HG03159 (cell line): ENCODE data around the gene C2orf49.

Source experiments
- ATAC-seq: cut with Tn5 transposase; IDR thresholded peaks from one replicate; pipeline ENCODE4 v1.9.1; 2021; ENCODE audit warnings: mild to moderate bottlenecking, moderate library complexity; ENCODE audit not compliant: unreplicated experiment

The C2orf49 gene

GRCh38 chr2:105380432-105381100, 43.2 kb downstream of the C2orf49 start:
- no peak for ATAC-seq

- no peak for ATAC-seq
Measured at GRCh38 chr2:105381101-105381668, 43.8 kb downstream of the C2orf49 start.

GRCh38 chr2:105382177-105382576, 44.8 kb downstream of the C2orf49 start:
- ATAC-seq = no peak

GRCh38 chr2:105383432-105384166, 46.3 kb downstream of the C2orf49 start:
- no peak for ATAC-seq

GRCh38 chr2:105384216-105384615, 46.9 kb downstream of the C2orf49 start:
- ATAC-seq = no peak

- ATAC-seq = no peak
Measured at GRCh38 chr2:105384861-105385260, 47.5 kb downstream of the C2orf49 start.

GRCh38 chr2:105385731-105386540, 48.6 kb downstream of the C2orf49 start:
- ATAC-seq = no peak

GRCh38 chr2:105387225-105387624, 49.9 kb downstream of the C2orf49 start:
- no peak for ATAC-seq

- no peak for ATAC-seq
Measured at GRCh38 chr2:105388971-105389381, 51.6 kb downstream of the C2orf49 start.

- no peak for ATAC-seq
Measured at GRCh38 chr2:105390454-105390853, 53.1 kb downstream of the C2orf49 start.

- ATAC-seq = no peak
Measured at GRCh38 chr2:105391058-105391627, 53.8 kb downstream of the C2orf49 start.

GRCh38 chr2:105391763-105392662, 54.7 kb downstream of the C2orf49 start:
- ATAC-seq = no peak

- no peak for ATAC-seq
Measured at GRCh38 chr2:105393373-105394055, 56.2 kb downstream of the C2orf49 start.

- ATAC-seq = no peak
Measured at GRCh38 chr2:105394951-105395611, 57.7 kb downstream of the C2orf49 start.

- no peak for ATAC-seq
Measured at GRCh38 chr2:105395691-105396090, 58.4 kb downstream of the C2orf49 start.

GRCh38 chr2:105396254-105397024, 59.1 kb downstream of the C2orf49 start:
- ATAC-seq = no peak

- ATAC-seq = no peak
Measured at GRCh38 chr2:105397025-105397722, 59.8 kb downstream of the C2orf49 start.
